IMR-90 (cell line): ENCODE data around the gene CFAP90. TPM values are rescaled to one million over a fixed set of nuclear protein-coding genes. Genes with fewer than 3 reads are reported as not detected.

Experiments used
- ATAC-seq: fragments of 200-7000 bp; cut with Tn5 transposase; 2 replicates; pipeline ENCODE4 v1.9.1; 2020; ENCODE audit warnings: low read depth, mild to moderate bottlenecking, moderate library complexity
- BruUV-seq: library from RNA; stranded (reverse); fragments of 400-500 nt; replicated peaks from 2 replicates; lab custom pipeline; 2021; lab: Mats Ljungman, UMichigan
- CTCF ChIA-PET: fragments of 300-600 bp; formaldehyde crosslinking; extraction: SDS; loops from one replicate; lab custom pipeline; 2021; ENCODE audit warnings: antibody characterized with exemption; lab: Yijun Ruan, JAX
- POLR2A ChIA-PET: fragments of 300-600 bp; sonication (Branson Sonifier 250); formaldehyde crosslinking; loops from one replicate; lab custom pipeline; 2022; ENCODE audit warnings: antibody characterized with exemption; ENCODE audit not compliant: unreplicated experiment; lab: Charles Lee
- DNase-seq: peaks from one replicate; pipeline ENCODE4 v3.0.0; 2013
- H2AFZ ChIP-seq: replicated peaks from 2 replicates; pipeline ENCODE3; 2013; ENCODE audit warnings: low read length, mild to moderate bottlenecking; ENCODE audit not compliant: poor library complexity
- H2AK5ac ChIP-seq: 2 replicates; pipeline ENCODE4 v1.6.1; 2013; ENCODE audit warnings: low read depth, low read length, inconsistent platforms
- H2AK9ac ChIP-seq: replicated peaks from 2 replicates; pipeline ENCODE3; 2013; ENCODE audit warnings: mild to moderate bottlenecking, low read depth, low read length, moderate library complexity; ENCODE audit not compliant: poor library complexity
- H2BK120ac ChIP-seq: 2 replicates; pipeline ENCODE4 v1.6.1; 2013; ENCODE audit warnings: low read depth, low read length, inconsistent platforms
- H2BK15ac ChIP-seq: 3 replicates; pipeline ENCODE4 v1.6.1; 2013; ENCODE audit warnings: low read depth, low read length, inconsistent platforms
- H2BK20ac ChIP-seq: 2 replicates; pipeline ENCODE4 v1.6.1; 2013; ENCODE audit warnings: low read depth, mild to moderate bottlenecking, inconsistent platforms, low read length, moderate library complexity
- H2BK5ac ChIP-seq: 2 replicates; pipeline ENCODE4 v1.6.1; 2013; ENCODE audit warnings: mild to moderate bottlenecking, low read depth, low read length, inconsistent platforms; ENCODE audit not compliant: poor library complexity, severe bottlenecking
- H3K14ac ChIP-seq: replicated peaks from 2 replicates; pipeline ENCODE4 v1.6.1; 2013; ENCODE audit warnings: low read depth, low read length, inconsistent platforms
- H3K18ac ChIP-seq: 2 replicates; pipeline ENCODE4 v1.6.1; 2013; ENCODE audit warnings: low read depth, low read length, control low read depth
- H3K23ac ChIP-seq: 2 replicates; pipeline ENCODE4 v1.6.1; 2013; ENCODE audit warnings: low read depth, low read length, inconsistent platforms
- H3K27ac ChIP-seq: 2 replicates; pipeline ENCODE4 v1.5.1; 2013; ENCODE audit warnings: mild to moderate bottlenecking, control low read depth, low read length; ENCODE audit not compliant: insufficient read depth
- H3K27me3 ChIP-seq: 2 replicates; pipeline ENCODE4 v1.6.1; 2013; ENCODE audit warnings: low read length; ENCODE audit not compliant: control insufficient read depth, insufficient read depth
- H3K36me3 ChIP-seq: 2 replicates; pipeline ENCODE4 v1.6.1; 2013; ENCODE audit warnings: low read length, mixed read lengths; ENCODE audit not compliant: control insufficient read depth, insufficient read depth
- H3K4ac ChIP-seq: 2 replicates; pipeline ENCODE4 v1.6.1; 2013; ENCODE audit warnings: low read depth, low read length, inconsistent platforms
- H3K4me1 ChIP-seq: 2 replicates; pipeline ENCODE4 v1.6.1; 2013; ENCODE audit warnings: low read length, mixed read lengths; ENCODE audit not compliant: control insufficient read depth, insufficient read depth
- H3K4me2 ChIP-seq: 2 replicates; pipeline ENCODE4 v1.6.1; 2013; ENCODE audit warnings: low read depth, mild to moderate bottlenecking, control low read depth, low read length, moderate library complexity
- H3K4me3 ChIP-seq: 2 replicates; pipeline ENCODE4 v1.5.1; 2013; ENCODE audit warnings: low read depth, mild to moderate bottlenecking, control low read depth, low read length, moderate library complexity; ENCODE audit not compliant: insufficient read depth
- H3K56ac ChIP-seq: 2 replicates; pipeline ENCODE4 v1.6.1; 2013; ENCODE audit warnings: low read length, inconsistent platforms; ENCODE audit not compliant: insufficient read depth; ENCODE audit errors: extremely low read depth
- H3K79me1 ChIP-seq, 2 experiments: 2 replicates each; pipeline ENCODE4 v1.6.1; 2013; ENCODE audit warnings: low read length in 2 of 2, inconsistent platforms in 1 of 2, low read depth in 1 of 2
- H3K9ac ChIP-seq: 2 replicates; pipeline ENCODE4 v1.6.1; 2013; ENCODE audit warnings: low read depth, low read length, control low read depth
- H3K9me1 ChIP-seq: 2 replicates; pipeline ENCODE4 v1.6.1; 2013; ENCODE audit warnings: low read length, inconsistent platforms; ENCODE audit not compliant: insufficient read depth
- H3K9me3 ChIP-seq: 2 replicates; pipeline ENCODE4 v1.6.1; 2013; ENCODE audit warnings: low read length; ENCODE audit not compliant: control insufficient read depth, insufficient read depth
- H4K20me1 ChIP-seq: 2 replicates; pipeline ENCODE4 v1.6.1; 2013; ENCODE audit warnings: low read length, inconsistent platforms; ENCODE audit not compliant: insufficient read depth
- H4K5ac ChIP-seq: 2 replicates; pipeline ENCODE4 v1.6.1; 2013; ENCODE audit warnings: mild to moderate bottlenecking, low read depth, low read length, control low read depth
- H4K8ac ChIP-seq, 2 experiments: 2 replicates each; pipeline ENCODE4 v1.6.1; 2013; ENCODE audit warnings: low read depth in 2 of 2, low read length in 2 of 2, control low read depth in 1 of 2, inconsistent platforms in 1 of 2
- H4K91ac ChIP-seq: 2 replicates; pipeline ENCODE4 v1.6.1; 2013; ENCODE audit warnings: low read depth, low read length, inconsistent platforms; ENCODE audit not compliant: insufficient read depth
- CEBPB ChIP-seq: IDR thresholded peaks from 2 replicates; pipeline ENCODE4 v1.6.1; 2012; ENCODE audit warnings: low read depth, low read length, improper control_type of control experiment
- CHD1 ChIP-seq: IDR thresholded peaks from 2 replicates; pipeline ENCODE4 v1.6.1; 2012; ENCODE audit warnings: low read depth, low read length, improper control_type of control experiment
- FOS ChIP-seq: fragments of 150-350 bp; IDR thresholded peaks from 2 replicates; pipeline ENCODE4 v1.6.1; 2016; ENCODE audit warnings: low read depth, low read length
- MAFK ChIP-seq: IDR thresholded peaks from 2 replicates; pipeline ENCODE4 v1.6.1; 2012; ENCODE audit warnings: low read depth, low read length, improper control_type of control experiment
- MAZ ChIP-seq: IDR thresholded peaks from 2 replicates; pipeline ENCODE4 v1.6.1; 2012; ENCODE audit warnings: low read depth, mild to moderate bottlenecking, low read length, improper control_type of control experiment, moderate library complexity, borderline replicate concordance
- NFE2L2 ChIP-seq: fragments of 150-350 bp; IDR thresholded peaks from 2 replicates; pipeline ENCODE4 v1.6.1; 2016; ENCODE audit warnings: low read depth, mild to moderate bottlenecking, low read length
- RAD21 ChIP-seq: IDR thresholded peaks from 2 replicates; pipeline ENCODE4 v1.6.1; 2012; ENCODE audit warnings: low read length, improper control_type of control experiment
- RCOR1 ChIP-seq: IDR thresholded peaks from 2 replicates; pipeline ENCODE4 v1.6.1; 2012; ENCODE audit warnings: mild to moderate bottlenecking, low read length, improper control_type of control experiment; ENCODE audit not compliant: insufficient replicate concordance
- RFX5 ChIP-seq: IDR thresholded peaks from 2 replicates; pipeline ENCODE4 v1.8.0; 2012; ENCODE audit warnings: low read depth, mild to moderate bottlenecking, low read length, moderate library complexity
- SMC3 ChIP-seq: fragments of 150-350 bp; IDR thresholded peaks from 2 replicates; pipeline ENCODE4 v1.6.1; 2016; ENCODE audit warnings: low read depth, mild to moderate bottlenecking, antibody characterized with exemption, low read length, moderate library complexity
- WGBS, 2 experiments: methylation state at CpG; one replicate each; pipeline versions ENCODE4 v1.1.5 to v1.1.7; 2013; ENCODE audit warnings: missing lambda C conversion rate in 2 of 2; ENCODE audit not compliant: insufficient read length in 1 of 2; ENCODE audit errors: extremely low coverage in 2 of 2; 5-methylcytosine and 5-hydroxymethylcytosine counted together
- dilution Hi-C: fragments of 300-500 bp; cut with HindIII; formaldehyde crosslinking; loops from one replicate; pipeline ENCODE4 v1.14.3; 2018; ENCODE audit warnings: low sequenced_read_pairs; ENCODE audit not compliant: unreplicated experiment
- in situ Hi-C: fragments of 300-500 bp; cut with MboI; formaldehyde crosslinking; loops from 3 replicates; pipeline ENCODE4 v1.14.3; 2019; ENCODE audit warnings: low sequenced_read_pairs, inconsistent platforms, mixed read lengths
- intact Hi-C: fragments of 100-400 bp; cut with micrococcal nuclease; formaldehyde crosslinking; loops from 2 replicates; pipeline ENCODE4 v1.10.0; 2022
- polyA plus RNA-seq, 3 experiments: library from polyadenylated mRNA; depleted of rRNA; stranded (reverse); fragments of >200 nt; gene quantifications; 2 replicates each; pipeline ENCODE4 v1.2.3, GENCODE V29; 2012; ENCODE audit warnings: low replicate concordance in 1 of 3
- total RNA-seq: library from RNA; depleted of rRNA; stranded (reverse); fragments of >200 nt; gene quantifications from 2 replicates; pipeline ENCODE4 v1.2.3, GENCODE V29; 2012
- TF ChIP-seq, protein P1 (sequence below): fragments of 150-350 bp; IDR thresholded peaks from 2 replicates; pipeline ENCODE4 v1.6.1; 2016; ENCODE audit warnings: low read depth, mild to moderate bottlenecking, low read length, moderate library complexity, borderline replicate concordance
- TF ChIP-seq, protein P2 (sequence below): fragments of 150-350 bp; IDR thresholded peaks from 2 replicates; pipeline ENCODE4 v1.6.1; 2017; ENCODE audit warnings: mild to moderate bottlenecking, antibody characterized with exemption, low read length, low read depth
- TF ChIP-seq, protein P3 (sequence below): conservative IDR thresholded peaks from 2 replicates; pipeline ENCODE4 v1.5.1; 2012; ENCODE audit warnings: mild to moderate bottlenecking, low read depth, low read length, improper control_type of control experiment

Gene CFAP90
- total and polyA plus RNA-seq, 2 of the 4 experiments (the other 2 are of a cell fraction), result 0.09 TPM; not detected in 1

DNA sequence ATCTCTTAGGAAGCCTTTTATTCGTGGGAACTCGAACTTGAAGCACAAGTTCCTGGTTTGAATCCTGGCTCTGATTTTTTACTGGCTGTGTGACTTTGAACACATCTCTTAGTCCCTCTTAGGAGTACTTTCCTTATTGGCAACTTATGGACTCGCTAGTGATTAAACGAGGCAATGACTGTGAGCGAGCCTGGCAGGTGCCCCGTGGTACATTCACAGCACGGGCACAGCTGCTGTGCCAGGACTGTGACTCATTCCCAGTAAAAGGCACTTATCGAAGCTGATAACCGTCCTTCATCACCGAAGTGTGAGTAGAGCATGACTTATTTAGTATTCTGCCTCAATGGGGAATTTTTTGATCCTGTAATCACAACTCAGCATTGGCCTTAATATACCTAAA, 22.7 kb downstream of the CFAP90 start:
- WGBS, 2 experiments, result 60% methylated on average over 3 of the region's 10 CpGs; no CpG with 5 or more reads in 1 of the 2 experiments
- H4K5ac ChIP-seq, result no peak overlapping the region
- no peak overlapping the region for H3K4me2 ChIP-seq
- no peak overlapping the region for H2AFZ ChIP-seq
- H3K14ac ChIP-seq, result no peak overlapping the region
- dilution Hi-C loops (no loop called here), in situ Hi-C loops (no loop called here), intact Hi-C loops (no loop called here)
- H2AK5ac ChIP-seq, result no peak overlapping the region
- ChIA-PET POLR2A (no interaction called here), CTCF (no interaction called here)
- BruUV-seq, result no TSS peak
- H3K36me3 ChIP-seq, result no peaks in the 10 kb centered on the region
- TF ChIP-seq, protein P1, sequence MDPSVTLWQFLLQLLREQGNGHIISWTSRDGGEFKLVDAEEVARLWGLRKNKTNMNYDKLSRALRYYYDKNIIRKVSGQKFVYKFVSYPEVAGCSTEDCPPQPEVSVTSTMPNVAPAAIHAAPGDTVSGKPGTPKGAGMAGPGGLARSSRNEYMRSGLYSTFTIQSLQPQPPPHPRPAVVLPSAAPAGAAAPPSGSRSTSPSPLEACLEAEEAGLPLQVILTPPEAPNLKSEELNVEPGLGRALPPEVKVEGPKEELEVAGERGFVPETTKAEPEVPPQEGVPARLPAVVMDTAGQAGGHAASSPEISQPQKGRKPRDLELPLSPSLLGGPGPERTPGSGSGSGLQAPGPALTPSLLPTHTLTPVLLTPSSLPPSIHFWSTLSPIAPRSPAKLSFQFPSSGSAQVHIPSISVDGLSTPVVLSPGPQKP, result no peak
- no peak for TF ChIP-seq CEBPB
- no peak for TF ChIP-seq NFE2L2
- TF ChIP-seq CHD1, result no peak
- no peak for TF ChIP-seq MAZ
- TF ChIP-seq, protein P2, sequence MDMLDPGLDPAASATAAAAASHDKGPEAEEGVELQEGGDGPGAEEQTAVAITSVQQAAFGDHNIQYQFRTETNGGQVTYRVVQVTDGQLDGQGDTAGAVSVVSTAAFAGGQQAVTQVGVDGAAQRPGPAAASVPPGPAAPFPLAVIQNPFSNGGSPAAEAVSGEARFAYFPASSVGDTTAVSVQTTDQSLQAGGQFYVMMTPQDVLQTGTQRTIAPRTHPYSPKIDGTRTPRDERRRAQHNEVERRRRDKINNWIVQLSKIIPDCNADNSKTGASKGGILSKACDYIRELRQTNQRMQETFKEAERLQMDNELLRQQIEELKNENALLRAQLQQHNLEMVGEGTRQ, result no peak
- no peak for TF ChIP-seq FOS
- no peak for TF ChIP-seq RAD21
- no peak for TF ChIP-seq RCOR1
- TF ChIP-seq, protein P3, sequence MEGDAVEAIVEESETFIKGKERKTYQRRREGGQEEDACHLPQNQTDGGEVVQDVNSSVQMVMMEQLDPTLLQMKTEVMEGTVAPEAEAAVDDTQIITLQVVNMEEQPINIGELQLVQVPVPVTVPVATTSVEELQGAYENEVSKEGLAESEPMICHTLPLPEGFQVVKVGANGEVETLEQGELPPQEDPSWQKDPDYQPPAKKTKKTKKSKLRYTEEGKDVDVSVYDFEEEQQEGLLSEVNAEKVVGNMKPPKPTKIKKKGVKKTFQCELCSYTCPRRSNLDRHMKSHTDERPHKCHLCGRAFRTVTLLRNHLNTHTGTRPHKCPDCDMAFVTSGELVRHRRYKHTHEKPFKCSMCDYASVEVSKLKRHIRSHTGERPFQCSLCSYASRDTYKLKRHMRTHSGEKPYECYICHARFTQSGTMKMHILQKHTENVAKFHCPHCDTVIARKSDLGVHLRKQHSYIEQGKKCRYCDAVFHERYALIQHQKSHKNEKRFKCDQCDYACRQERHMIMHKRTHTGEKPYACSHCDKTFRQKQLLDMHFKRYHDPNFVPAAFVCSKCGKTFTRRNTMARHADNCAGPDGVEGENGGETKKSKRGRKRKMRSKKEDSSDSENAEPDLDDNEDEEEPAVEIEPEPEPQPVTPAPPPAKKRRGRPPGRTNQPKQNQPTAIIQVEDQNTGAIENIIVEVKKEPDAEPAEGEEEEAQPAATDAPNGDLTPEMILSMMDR, result no peak
- TF ChIP-seq SMC3, result no peak
- TF ChIP-seq MAFK, result no peak
- no peak for TF ChIP-seq RFX5
- no peak overlapping the region for H3K4ac ChIP-seq
- H2BK15ac ChIP-seq, result no peak overlapping the region
- H3K23ac ChIP-seq, result no peak overlapping the region
- no peak overlapping the region for H3K18ac ChIP-seq
- no peak overlapping the region for H4K8ac ChIP-seq
- no peaks in the 10 kb centered on the region for H3K9me1 ChIP-seq
- H3K9me3 ChIP-seq, result no peaks in the 10 kb centered on the region
- H3K27ac ChIP-seq, result no peak overlapping the region
- no peak overlapping the region for H2BK120ac ChIP-seq
- no peak overlapping the region for H4K91ac ChIP-seq
- ATAC-seq (no peak), DNase-seq (no peak)
- H3K9ac ChIP-seq, result no peak overlapping the region
- H2BK20ac ChIP-seq, result no peak overlapping the region
- no peaks in the 10 kb centered on the region for H3K4me1 ChIP-seq
- H3K79me1 ChIP-seq, result no peaks in the 10 kb centered on the region
- H4K20me1 ChIP-seq, result no peaks in the 10 kb centered on the region
- peaks cover 2% of the 10 kb centered on the region for H3K27me3 ChIP-seq
- no peak overlapping the region for H3K56ac ChIP-seq
- H2BK5ac ChIP-seq, result no peak overlapping the region
- no peak overlapping the region for H2AK9ac ChIP-seq
- no peak overlapping the region for H3K4me3 ChIP-seq
